ENCODE data around the gene TSPAN15.

GRCh38 chr10:69455006-69455763 is 3.9 kb downstream of the TSPAN15 start:
- TF ChIP-seq, protein P1, sequence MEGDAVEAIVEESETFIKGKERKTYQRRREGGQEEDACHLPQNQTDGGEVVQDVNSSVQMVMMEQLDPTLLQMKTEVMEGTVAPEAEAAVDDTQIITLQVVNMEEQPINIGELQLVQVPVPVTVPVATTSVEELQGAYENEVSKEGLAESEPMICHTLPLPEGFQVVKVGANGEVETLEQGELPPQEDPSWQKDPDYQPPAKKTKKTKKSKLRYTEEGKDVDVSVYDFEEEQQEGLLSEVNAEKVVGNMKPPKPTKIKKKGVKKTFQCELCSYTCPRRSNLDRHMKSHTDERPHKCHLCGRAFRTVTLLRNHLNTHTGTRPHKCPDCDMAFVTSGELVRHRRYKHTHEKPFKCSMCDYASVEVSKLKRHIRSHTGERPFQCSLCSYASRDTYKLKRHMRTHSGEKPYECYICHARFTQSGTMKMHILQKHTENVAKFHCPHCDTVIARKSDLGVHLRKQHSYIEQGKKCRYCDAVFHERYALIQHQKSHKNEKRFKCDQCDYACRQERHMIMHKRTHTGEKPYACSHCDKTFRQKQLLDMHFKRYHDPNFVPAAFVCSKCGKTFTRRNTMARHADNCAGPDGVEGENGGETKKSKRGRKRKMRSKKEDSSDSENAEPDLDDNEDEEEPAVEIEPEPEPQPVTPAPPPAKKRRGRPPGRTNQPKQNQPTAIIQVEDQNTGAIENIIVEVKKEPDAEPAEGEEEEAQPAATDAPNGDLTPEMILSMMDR (IDR thresholded peaks at IDR 0.05; ENCODE audit: low read depth, low read length, poor library complexity, severe bottlenecking) = no peak
- TF ChIP-seq EZH2phosphoT487 (IDR thresholded peaks at IDR 0.05; ENCODE audit: borderline replicate concordance, low read length) = no peak

Measured in DOHH2 (cell line).